ENCODE data around the gene TMED4. TPM values are rescaled to one million over a fixed set of nuclear protein-coding genes. Genes with fewer than 3 reads are reported as not detected.

TMED4 gene
- total and polyA plus RNA-seq, 11 donors, result 48.5 to 129 (median 67.2) TPM

DNA sequence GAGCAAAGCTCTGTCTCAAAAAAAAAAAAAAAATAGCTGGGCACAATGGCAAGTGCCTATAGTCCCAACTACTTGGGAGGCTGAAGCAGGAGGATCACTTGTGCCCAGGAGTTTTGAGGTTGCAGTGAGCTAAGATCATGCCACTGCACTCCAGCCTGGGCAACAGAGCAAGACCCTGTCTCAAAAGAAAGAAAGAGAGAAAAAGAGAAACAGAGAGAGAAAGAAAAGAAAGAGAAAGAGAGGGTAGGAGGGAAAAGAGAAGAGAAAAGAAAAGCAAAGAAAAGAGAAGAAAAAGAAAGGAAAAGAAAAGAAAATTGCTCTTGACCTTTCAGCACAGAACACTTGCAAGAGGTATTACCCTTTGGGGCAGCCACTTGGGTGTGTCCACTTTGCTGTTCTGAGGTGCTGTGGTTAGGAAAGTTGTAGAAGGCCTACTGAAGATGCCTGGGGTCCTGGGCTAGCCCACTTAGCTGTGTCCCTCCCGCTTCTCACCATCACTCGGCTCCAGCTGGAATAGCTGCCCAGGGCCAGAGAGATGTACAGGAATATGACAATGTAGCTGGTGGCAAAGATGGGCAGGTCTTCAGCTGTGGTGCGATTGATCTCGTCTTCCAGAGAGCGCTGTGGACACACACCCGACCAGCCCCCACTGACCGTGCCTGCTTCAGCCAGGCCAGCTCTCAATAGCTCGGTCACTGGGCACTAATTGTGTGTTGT is 46.5 kb downstream of the TMED4 start:
- DNase-seq (no peak), ATAC-seq (no peak)
- Histone ChIP-seq H3K27ac (no peak overlapping the region), H3K36me3 (no peaks in the 10 kb centered on the region), H3K9me3 (no peaks in the 10 kb centered on the region), H3K4me3 (no peak overlapping the region), H3K27me3 (no peaks in the 10 kb centered on the region), H3K4me1 (peaks cover 0 to 6% (median 0%) of the 10 kb centered on the region in 12 donors)
- WGBS, 4 donors, result 89 to 96% (median 90%) methylated on average over 8 of the region's 8 CpGs
- intact Hi-C loops (cut with DNase I), result no loop called here
- TF ChIP-seq POLR2A (IDR thresholded peaks at IDR 0.05), result no peak

- Histone ChIP-seq H3K36me3 (no peaks in the 10 kb centered on the region), H3K4me1 (peaks cover 0 to 6% (median 0%) of the 10 kb centered on the region in 12 donors), H3K27ac (no peak overlapping the region), H3K4me3 (no peak overlapping the region), H3K27me3 (no peaks in the 10 kb centered on the region), H3K9me3 (no peaks in the 10 kb centered on the region)
- intact Hi-C loops (cut with DNase I), result no loop called here
- WGBS, 4 donors, result 43 to 80% (median 60%) methylated on average over 4 to 7 of the region's 7 CpGs
- DNase-seq, result no peak
- TF ChIP-seq, protein P1, sequence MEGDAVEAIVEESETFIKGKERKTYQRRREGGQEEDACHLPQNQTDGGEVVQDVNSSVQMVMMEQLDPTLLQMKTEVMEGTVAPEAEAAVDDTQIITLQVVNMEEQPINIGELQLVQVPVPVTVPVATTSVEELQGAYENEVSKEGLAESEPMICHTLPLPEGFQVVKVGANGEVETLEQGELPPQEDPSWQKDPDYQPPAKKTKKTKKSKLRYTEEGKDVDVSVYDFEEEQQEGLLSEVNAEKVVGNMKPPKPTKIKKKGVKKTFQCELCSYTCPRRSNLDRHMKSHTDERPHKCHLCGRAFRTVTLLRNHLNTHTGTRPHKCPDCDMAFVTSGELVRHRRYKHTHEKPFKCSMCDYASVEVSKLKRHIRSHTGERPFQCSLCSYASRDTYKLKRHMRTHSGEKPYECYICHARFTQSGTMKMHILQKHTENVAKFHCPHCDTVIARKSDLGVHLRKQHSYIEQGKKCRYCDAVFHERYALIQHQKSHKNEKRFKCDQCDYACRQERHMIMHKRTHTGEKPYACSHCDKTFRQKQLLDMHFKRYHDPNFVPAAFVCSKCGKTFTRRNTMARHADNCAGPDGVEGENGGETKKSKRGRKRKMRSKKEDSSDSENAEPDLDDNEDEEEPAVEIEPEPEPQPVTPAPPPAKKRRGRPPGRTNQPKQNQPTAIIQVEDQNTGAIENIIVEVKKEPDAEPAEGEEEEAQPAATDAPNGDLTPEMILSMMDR (IDR thresholded peaks at IDR 0.05), result peak; percentile 19 to 60 (median 50)
- no peak for TF ChIP-seq POLR2A (IDR thresholded peaks at IDR 0.05)
- ATAC-seq, result peak in 3 of 4 donors; percentile 21 to 48 (median 46)
Observed at GRCh38 chr7:44534501-44534900, 47.5 kb downstream of the TMED4 start.

DNA sequence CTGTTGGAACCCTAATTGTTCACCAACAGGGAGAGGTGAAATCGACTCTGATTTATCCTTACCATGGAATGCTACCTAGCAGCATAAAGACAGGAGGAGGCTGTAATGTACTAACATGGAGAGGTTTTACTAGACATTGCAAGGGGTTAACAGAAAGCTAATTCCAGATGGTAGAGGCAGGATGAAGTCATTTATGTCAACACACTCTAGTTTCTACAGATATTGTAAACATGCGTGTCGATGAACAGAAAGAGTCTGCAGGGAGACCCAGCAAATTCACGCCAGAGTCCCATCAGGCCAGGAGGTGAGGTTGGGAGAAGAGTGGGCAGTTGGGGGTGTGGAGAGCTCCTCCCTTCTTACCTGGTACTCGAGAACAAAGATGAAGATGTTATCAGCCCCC is 47.9 kb downstream of the TMED4 start:
- no peak for ATAC-seq
- intact Hi-C loops (cut with DNase I), result no loop called here
- H3K4me3 ChIP-seq, result no peak overlapping the region
- no peak for DNase-seq
- WGBS, 4 donors, result 60 to 80% (median 64%) methylated on average over 5 of the region's 5 CpGs
- no peaks in the 10 kb centered on the region for H3K9me3 ChIP-seq
- H3K4me1 ChIP-seq, result peaks cover 0 to 6% (median 0%) of the 10 kb centered on the region in 12 donors
- TF ChIP-seq, protein P1 (IDR thresholded peaks at IDR 0.05), result no peak
- no peak for TF ChIP-seq POLR2A (IDR thresholded peaks at IDR 0.05)
- H3K27me3 ChIP-seq, result no peaks in the 10 kb centered on the region
- H3K36me3 ChIP-seq, result no peaks in the 10 kb centered on the region
- no peak overlapping the region for H3K27ac ChIP-seq

GRCh38 chr7:44533301-44534055 is 48.6 kb downstream of the TMED4 start:
- no peak overlapping the region for H3K4me3 ChIP-seq
- whole genome bisulfite sequencing, 4 donors, result 57 to 71% (median 64%) methylated on average over 2 to 8 of the region's 8 CpGs
- no peaks in the 10 kb centered on the region for H3K36me3 ChIP-seq
- intact Hi-C loops (cut with DNase I), result no loop called here
- H3K9me3 ChIP-seq, result peaks cover 0 to 2% (median 0%) of the 10 kb centered on the region in 12 donors
- no peaks in the 10 kb centered on the region for H3K27me3 ChIP-seq
- TF ChIP-seq, protein P1 (IDR thresholded peaks at IDR 0.05), result no peak
- TF ChIP-seq POLR2A (IDR thresholded peaks at IDR 0.05), result no peak
- ATAC-seq, result peak in 2 of 4 donors; percentile 33 to 59
- peak in 1 of 5 donors; percentile 48 for DNase-seq
- H3K4me1 ChIP-seq, result peaks cover 0 to 6% (median 0%) of the 10 kb centered on the region in 12 donors
- no peak overlapping the region for H3K27ac ChIP-seq

All from heart left ventricle (tissue), 16 donors.